HepG2 (cell line): ENCODE results near the gene COQ5. TPM values are rescaled to one million over a fixed set of nuclear protein-coding genes. Genes with fewer than 3 reads are reported as not detected.
A peak's percentile ranks its signal among the peaks of the same experiment; 100 is the strongest.

Experiments
- CEBPG ChIP-seq: IDR thresholded peaks from 2 replicates; pipeline ENCODE4 v1.6.1; 2016
- FOXM1 ChIP-seq: sonication (generic); formaldehyde crosslinking; IDR thresholded peaks from 2 replicates; pipeline ENCODE4 v1.5.0; 2020; ENCODE audit warnings: missing genetic modification reagents
- GZF1 ChIP-seq: sonication (generic); formaldehyde crosslinking; IDR thresholded peaks from 2 replicates; pipeline ENCODE4 v1.5.1; 2020; ENCODE audit warnings: mild to moderate bottlenecking, missing genetic modification reagents
- IKZF4 ChIP-seq: sonication (generic); formaldehyde crosslinking; IDR thresholded peaks from 2 replicates; pipeline ENCODE4 v1.5.1; 2020; ENCODE audit warnings: borderline replicate concordance, mild to moderate bottlenecking, low read depth, missing genetic modification reagents; ENCODE audit errors: not compliant biosample characterization
- MAFF ChIP-seq: IDR thresholded peaks from 2 replicates; pipeline ENCODE4 v1.6.1; 2011; ENCODE audit warnings: low read depth, low read length, improper control_type of control experiment
- MIER3 ChIP-seq: IDR thresholded peaks from 2 replicates; pipeline ENCODE4 v1.6.1; 2016; ENCODE audit warnings: missing compliant biosample characterization, borderline replicate concordance
- MTF2 ChIP-seq: sonication (generic); formaldehyde crosslinking; IDR thresholded peaks from 2 replicates; pipeline ENCODE4 v1.5.0; 2020; ENCODE audit warnings: missing genetic modification reagents, borderline replicate concordance
- NAIF1 ChIP-seq: sonication (generic); formaldehyde crosslinking; IDR thresholded peaks from 2 replicates; pipeline ENCODE4 v1.5.0; 2020; ENCODE audit warnings: mild to moderate bottlenecking, missing genetic modification reagents, borderline replicate concordance
- NFE2L1 ChIP-seq: sonication (generic); formaldehyde crosslinking; IDR thresholded peaks from 2 replicates; pipeline ENCODE4 v1.4.0; 2020; ENCODE audit warnings: missing genetic modification reagents, mild to moderate bottlenecking, borderline replicate concordance
- NR2C2 ChIP-seq: sonication (generic); formaldehyde crosslinking; IDR thresholded peaks from 2 replicates; pipeline ENCODE4 v1.4.0; 2020; ENCODE audit warnings: missing genetic modification reagents, mild to moderate bottlenecking, moderate library complexity, borderline replicate concordance
- SMC3 ChIP-seq: IDR thresholded peaks from 2 replicates; pipeline ENCODE4 v1.6.1; 2011; ENCODE audit warnings: low read length, improper control_type of control experiment
- TFDP1 ChIP-seq: IDR thresholded peaks from 2 replicates; pipeline ENCODE4 v1.6.1; 2016; ENCODE audit warnings: missing compliant biosample characterization, missing genetic modification reagents, borderline replicate concordance
- ZBTB2 ChIP-seq: sonication (generic); formaldehyde crosslinking; IDR thresholded peaks from 2 replicates; pipeline ENCODE4 v1.8.0; 2022; ENCODE audit warnings: low read depth, missing genetic modification reagents
- ZBTB21 ChIP-seq: sonication (generic); formaldehyde crosslinking; IDR thresholded peaks from 2 replicates; pipeline ENCODE4 v1.4.0; 2020; ENCODE audit warnings: missing genetic modification reagents
- ZBTB34 ChIP-seq: sonication (generic); formaldehyde crosslinking; IDR thresholded peaks from 2 replicates; pipeline ENCODE4 v1.8.0; 2022; ENCODE audit warnings: mild to moderate bottlenecking, missing genetic modification reagents
- ZBTB8A ChIP-seq: sonication (generic); formaldehyde crosslinking; IDR thresholded peaks from 2 replicates; pipeline ENCODE4 v1.4.0; 2020; ENCODE audit warnings: mild to moderate bottlenecking, low read depth, missing genetic modification reagents, borderline replicate concordance
- ZNF33B ChIP-seq: sonication (generic); formaldehyde crosslinking; IDR thresholded peaks from 2 replicates; pipeline ENCODE4 v1.5.1; 2020; ENCODE audit warnings: mild to moderate bottlenecking, missing genetic modification reagents
- ZNF569 ChIP-seq: sonication (generic); formaldehyde crosslinking; IDR thresholded peaks from 2 replicates; pipeline ENCODE4 v1.5.0; 2020; ENCODE audit warnings: mild to moderate bottlenecking, missing genetic modification reagents, moderate library complexity, borderline replicate concordance
- ZNF607 ChIP-seq: sonication (generic); formaldehyde crosslinking; IDR thresholded peaks from 2 replicates; pipeline ENCODE4 v1.5.1; 2020; ENCODE audit warnings: missing genetic modification reagents, mild to moderate bottlenecking, borderline replicate concordance
- ZNF674 ChIP-seq: sonication (generic); formaldehyde crosslinking; IDR thresholded peaks from 2 replicates; pipeline ENCODE4 v1.5.0; 2020; ENCODE audit warnings: low read depth, mild to moderate bottlenecking, missing genetic modification reagents
- ZNF761 ChIP-seq: sonication (generic); formaldehyde crosslinking; conservative IDR thresholded peaks from 2 replicates; pipeline ENCODE4 v1.4.0; 2020; ENCODE audit warnings: mild to moderate bottlenecking, missing genetic modification reagents
- polyA plus RNA-seq, 8 experiments: library from polyadenylated mRNA; depleted of rRNA in 3 of 8; stranded (reverse) in 7 of 8; unstranded in 1 of 8; fragments of >200 nt; fragmentation: Illumina TruSeq in 4 of 8; extraction: Trizol in 4 of 8; gene quantifications; 2 replicates each; pipeline versions ENCODE4 v1.2.1 to v1.2.3, GENCODE V29; 2011 to 2016; ENCODE audit warnings: low read depth in 4 of 8, missing spikeins in 1 of 8, mixed read lengths in 1 of 8; ENCODE audit not compliant: insufficient read depth in 1 of 8
- total RNA-seq, 5 experiments: library from RNA; depleted of rRNA; stranded (reverse); fragments of >200 nt; fragmentation: Illumina TruSeq; extraction: Trizol; gene quantifications; 2 replicates each; pipeline ENCODE4 v1.2.3, GENCODE V29; 2016; ENCODE audit warnings: low read depth in 1 of 5
- TF ChIP-seq, protein P1 (sequence below): sonication (generic); formaldehyde crosslinking; IDR thresholded peaks from 2 replicates; pipeline ENCODE4 v1.5.1; 2020; ENCODE audit warnings: mild to moderate bottlenecking, missing genetic modification reagents, moderate library complexity

Gene COQ5
- total and polyA plus RNA-seq, 2 of the 13 experiments (the other 11 are each of a cell fraction or from before 2014, with no cell fraction given), result 36.4 to 41.5 TPM

GRCh38 chr12:120529641-120530417 lies 871 bp upstream of the COQ5 start (continued):
- TF ChIP-seq FOXM1, result no peak
- no peak for TF ChIP-seq ZBTB2
- TF ChIP-seq ZNF569, result no peak
- TF ChIP-seq CEBPG (CRISPR knock-in tag), result peak; percentile 17; the same call in 1 of the 2 replicates
- no peak for TF ChIP-seq ZNF674
- TF ChIP-seq ZBTB21, result no peak
- no peak; the same call in 1 of the 2 replicates for TF ChIP-seq SMC3
- no peak for TF ChIP-seq ZNF607 (CRISPR knock-in tag)
- no peak for TF ChIP-seq NR2C2 (CRISPR knock-in tag)
- TF ChIP-seq IKZF4, result no peak
- no peak for TF ChIP-seq TFDP1 (CRISPR knock-in tag)
- TF ChIP-seq NAIF1 (CRISPR knock-in tag), result no peak
- TF ChIP-seq NFE2L1 (CRISPR knock-in tag), result no peak
- TF ChIP-seq ZNF33B, result no peak
- TF ChIP-seq, protein P1, sequence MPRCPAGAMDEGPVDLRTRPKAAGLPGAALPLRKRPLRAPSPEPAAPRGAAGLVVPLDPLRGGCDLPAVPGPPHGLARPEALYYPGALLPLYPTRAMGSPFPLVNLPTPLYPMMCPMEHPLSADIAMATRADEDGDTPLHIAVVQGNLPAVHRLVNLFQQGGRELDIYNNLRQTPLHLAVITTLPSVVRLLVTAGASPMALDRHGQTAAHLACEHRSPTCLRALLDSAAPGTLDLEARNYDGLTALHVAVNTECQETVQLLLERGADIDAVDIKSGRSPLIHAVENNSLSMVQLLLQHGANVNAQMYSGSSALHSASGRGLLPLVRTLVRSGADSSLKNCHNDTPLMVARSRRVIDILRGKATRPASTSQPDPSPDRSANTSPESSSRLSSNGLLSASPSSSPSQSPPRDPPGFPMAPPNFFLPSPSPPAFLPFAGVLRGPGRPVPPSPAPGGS (CRISPR knock-in tag), result no peak
- no peak for TF ChIP-seq ZBTB34
- TF ChIP-seq ZBTB8A, result no peak
- no peak for TF ChIP-seq MIER3 (CRISPR knock-in tag)
- no peak for TF ChIP-seq GZF1 (CRISPR knock-in tag)
- no peak for TF ChIP-seq MAFF
- TF ChIP-seq ZNF761 (CRISPR knock-in tag), result 0 out of 2 replicates have a peak, but pooled peaks have one; percentile 6
- TF ChIP-seq MTF2 (CRISPR knock-in tag), result no peak
